BE2C (cell line): Measurements from ENCODE around the gene WIPF1.

ENCODE experiments used
- DNase-seq: peaks from one replicate; pipeline ENCODE4 v3.0.0-alpha.2; 2020
- H3K27me3 ChIP-seq: fragments of 250-450 bp; sonication (Bioruptor Pico); 2 replicates; pipeline ENCODE4 v1.5.1; 2020; ENCODE audit warnings: mild to moderate bottlenecking
- H3K36me3 ChIP-seq: fragments of 250-450 bp; sonication (Bioruptor Pico); 2 replicates; pipeline ENCODE4 v1.5.1; 2020; ENCODE audit warnings: mild to moderate bottlenecking
- H3K4me1 ChIP-seq: fragments of 250-450 bp; sonication (Bioruptor Pico); 2 replicates; pipeline ENCODE4 v1.5.1; 2020
- H3K4me3 ChIP-seq: 2 replicates; pipeline ENCODE4 v1.5.1; 2011; ENCODE audit warnings: low read depth, low read length
- H3K9me3 ChIP-seq: fragments of 250-450 bp; sonication (Bioruptor Pico); 2 replicates; pipeline ENCODE4 v1.5.1; 2020
- TF ChIP-seq, protein P1 (sequence below): IDR thresholded peaks from 2 replicates; pipeline ENCODE4 v1.5.1; 2012; ENCODE audit warnings: mild to moderate bottlenecking, low read depth, low read length

Gene WIPF1

DNA sequence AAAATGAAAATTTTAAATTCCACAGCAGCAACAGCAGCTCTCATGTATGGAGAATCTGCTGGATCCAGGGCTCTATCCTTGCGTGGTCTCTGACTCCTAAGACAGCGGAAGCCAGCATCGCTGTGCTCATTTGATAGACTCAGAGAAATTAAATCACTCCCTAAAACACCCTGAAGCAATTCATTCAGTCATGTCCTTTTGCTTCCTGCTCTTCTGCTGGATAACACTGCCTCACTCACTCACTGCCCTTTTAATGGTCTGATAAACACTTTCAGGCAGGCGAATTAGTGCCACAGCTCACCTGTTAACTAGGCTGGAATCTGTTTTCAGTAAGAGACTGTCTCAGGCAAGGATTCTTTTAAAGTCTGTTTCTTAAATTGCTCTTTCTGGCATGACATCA is 10.0 kb downstream of the WIPF1 start:
- no peak overlapping the region for H3K4me3 ChIP-seq
- H3K36me3 ChIP-seq = no peaks in the 10 kb centered on the region
- DNase-seq = peak; percentile 16
- H3K4me1 ChIP-seq = peaks cover 14% of the 10 kb centered on the region
- no peaks in the 10 kb centered on the region for H3K9me3 ChIP-seq
- TF ChIP-seq, protein P1, sequence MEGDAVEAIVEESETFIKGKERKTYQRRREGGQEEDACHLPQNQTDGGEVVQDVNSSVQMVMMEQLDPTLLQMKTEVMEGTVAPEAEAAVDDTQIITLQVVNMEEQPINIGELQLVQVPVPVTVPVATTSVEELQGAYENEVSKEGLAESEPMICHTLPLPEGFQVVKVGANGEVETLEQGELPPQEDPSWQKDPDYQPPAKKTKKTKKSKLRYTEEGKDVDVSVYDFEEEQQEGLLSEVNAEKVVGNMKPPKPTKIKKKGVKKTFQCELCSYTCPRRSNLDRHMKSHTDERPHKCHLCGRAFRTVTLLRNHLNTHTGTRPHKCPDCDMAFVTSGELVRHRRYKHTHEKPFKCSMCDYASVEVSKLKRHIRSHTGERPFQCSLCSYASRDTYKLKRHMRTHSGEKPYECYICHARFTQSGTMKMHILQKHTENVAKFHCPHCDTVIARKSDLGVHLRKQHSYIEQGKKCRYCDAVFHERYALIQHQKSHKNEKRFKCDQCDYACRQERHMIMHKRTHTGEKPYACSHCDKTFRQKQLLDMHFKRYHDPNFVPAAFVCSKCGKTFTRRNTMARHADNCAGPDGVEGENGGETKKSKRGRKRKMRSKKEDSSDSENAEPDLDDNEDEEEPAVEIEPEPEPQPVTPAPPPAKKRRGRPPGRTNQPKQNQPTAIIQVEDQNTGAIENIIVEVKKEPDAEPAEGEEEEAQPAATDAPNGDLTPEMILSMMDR = no peak
- no peaks in the 10 kb centered on the region for H3K27me3 ChIP-seq

DNA sequence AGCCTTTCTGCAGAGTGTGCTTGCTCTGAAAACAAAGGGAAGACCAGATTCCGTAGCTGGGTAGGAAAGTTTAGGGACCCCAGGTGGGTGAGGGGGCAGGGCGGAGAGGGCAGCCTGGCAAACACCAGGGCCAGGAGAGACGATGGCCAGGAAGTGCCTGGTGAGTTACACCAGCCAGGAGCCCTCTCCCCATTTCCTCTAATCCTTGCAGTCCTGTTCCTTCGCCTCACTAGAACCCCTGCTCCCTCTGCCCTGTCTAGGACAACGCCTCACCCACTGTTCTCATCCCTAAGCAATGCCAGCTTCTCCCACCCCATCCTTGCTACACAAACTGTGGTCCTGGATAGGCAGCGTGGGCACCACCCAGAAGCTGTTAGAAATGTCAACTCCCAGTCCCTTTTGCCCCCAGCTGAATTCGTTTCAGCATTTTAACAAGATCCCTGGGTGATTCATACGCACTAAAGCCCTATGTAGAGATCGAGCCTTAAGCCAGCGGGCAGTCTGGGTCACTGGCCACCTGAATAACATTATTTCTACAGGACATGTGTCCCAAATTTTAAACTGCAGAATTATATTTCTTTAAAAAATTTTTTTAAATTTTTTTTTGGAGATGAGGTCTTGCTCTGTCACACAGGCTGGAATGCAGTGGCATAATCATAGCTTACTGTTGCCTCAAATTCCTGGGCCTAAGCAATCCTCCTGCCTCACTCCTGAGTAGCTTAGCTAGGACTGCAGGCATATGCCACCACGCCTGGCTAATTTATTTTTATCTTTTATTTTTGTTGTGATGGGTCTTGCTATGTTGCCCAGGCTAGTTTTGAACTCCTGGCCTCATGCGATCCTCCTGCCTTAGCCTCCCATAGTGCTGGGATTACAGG is 10.9 kb downstream of the WIPF1 start:
- no peaks in the 10 kb centered on the region for H3K27me3 ChIP-seq
- peaks cover 10% of the 10 kb centered on the region for H3K4me1 ChIP-seq
- TF ChIP-seq, protein P1 = no peak
- no peak for DNase-seq
- no peak overlapping the region for H3K4me3 ChIP-seq
- no peaks in the 10 kb centered on the region for H3K9me3 ChIP-seq
- no peaks in the 10 kb centered on the region for H3K36me3 ChIP-seq

GRCh38 chr2:174585657-174586252 is 11.8 kb downstream of the WIPF1 start:
- TF ChIP-seq, protein P1 = no peak
- Histone ChIP-seq H3K27me3 (no peaks in the 10 kb centered on the region), H3K36me3 (no peaks in the 10 kb centered on the region), H3K9me3 (no peaks in the 10 kb centered on the region), H3K4me3 (no peak overlapping the region), H3K4me1 (peaks cover 4% of the 10 kb centered on the region)
- no peak for DNase-seq

- Histone ChIP-seq H3K4me1 (peaks cover 4% of the 10 kb centered on the region), H3K36me3 (no peaks in the 10 kb centered on the region)
Observed at GRCh38 chr2:174585146-174585545, 12.5 kb downstream of the WIPF1 start.

DNA sequence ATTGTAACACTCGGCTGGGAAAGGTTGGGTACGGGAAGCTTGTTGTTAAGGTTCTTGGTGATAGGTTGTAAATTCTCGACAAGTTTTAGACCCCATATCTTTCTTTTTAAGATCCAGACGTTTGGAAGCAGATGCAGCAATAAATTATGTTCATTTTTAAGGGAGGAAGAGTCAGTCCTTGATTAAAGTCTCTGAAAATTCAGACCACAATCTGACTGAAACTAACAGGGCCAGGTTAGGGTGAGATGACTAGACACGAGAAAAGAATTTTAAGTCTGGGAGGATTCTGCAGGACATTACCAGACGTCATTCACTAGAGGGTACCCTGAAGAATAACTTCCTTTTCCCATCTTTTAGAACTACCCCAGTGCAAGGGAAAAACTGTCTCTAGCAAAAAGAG is 16.1 kb downstream of the WIPF1 start:
- TF ChIP-seq, protein P1 = no peak
- H3K9me3 ChIP-seq = no peaks in the 10 kb centered on the region
- DNase-seq = no peak
- no peaks in the 10 kb centered on the region for H3K36me3 ChIP-seq
- H3K4me1 ChIP-seq = no peaks in the 10 kb centered on the region
- H3K4me3 ChIP-seq = no peak overlapping the region
- no peaks in the 10 kb centered on the region for H3K27me3 ChIP-seq

More at GRCh38 chr2:174585146-174585545, 12.5 kb downstream of the WIPF1 start:
- TF ChIP-seq, protein P1 = no peak
- no peaks in the 10 kb centered on the region for H3K27me3 ChIP-seq
- no peak for DNase-seq
- no peak overlapping the region for H3K4me3 ChIP-seq
- H3K9me3 ChIP-seq = no peaks in the 10 kb centered on the region

DNA sequence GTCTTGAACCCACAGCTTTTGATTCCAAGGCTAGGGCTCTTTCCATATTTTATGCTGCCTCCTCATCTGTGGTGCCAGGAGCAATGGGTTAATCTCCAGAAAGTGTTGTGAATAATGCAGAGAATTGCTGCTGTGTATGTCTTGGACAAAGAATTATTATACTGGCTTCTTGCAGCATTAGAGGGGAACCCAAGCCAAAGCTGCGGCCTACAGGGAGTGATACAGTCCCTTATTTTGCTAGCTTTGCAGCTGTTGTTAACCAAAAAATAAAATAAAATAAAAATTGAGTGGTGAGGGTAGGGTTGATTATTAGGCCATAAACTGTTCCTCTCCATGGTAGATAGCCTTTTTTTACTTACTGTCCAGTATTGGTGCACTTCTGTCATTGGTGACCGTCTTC is 16.7 kb downstream of the WIPF1 start:
- no peak for DNase-seq
- TF ChIP-seq, protein P1 = no peak
- Histone ChIP-seq H3K27me3 (no peaks in the 10 kb centered on the region), H3K36me3 (no peaks in the 10 kb centered on the region), H3K9me3 (no peaks in the 10 kb centered on the region), H3K4me1 (no peaks in the 10 kb centered on the region), H3K4me3 (no peak overlapping the region)
